PFSK-1 (cell line): ENCODE measurements around the gene CHD3.

Experiments used
- FOXP2 ChIP-seq: optimal IDR thresholded peaks from 2 replicates; pipeline ENCODE3; 2011; ENCODE audit warnings: borderline replicate concordance, control low read depth, inconsistent platforms; ENCODE audit not compliant: insufficient read depth; ENCODE audit errors: extremely low read length, extremely low read depth
- POLR2AphosphoS5 ChIP-seq: IDR thresholded peaks from 2 replicates; pipeline ENCODE4 v1.6.1; 2012; ENCODE audit warnings: low read depth, mild to moderate bottlenecking, control low read depth, low read length, moderate library complexity
- SIN3A ChIP-seq: IDR thresholded peaks from 2 replicates; pipeline ENCODE4 v1.6.1; 2012; ENCODE audit warnings: mild to moderate bottlenecking, low read length, moderate library complexity, borderline replicate concordance; ENCODE audit not compliant: insufficient read depth
- TAF1 ChIP-seq: IDR thresholded peaks from 2 replicates; pipeline ENCODE4 v1.6.1; 2012; ENCODE audit warnings: low read length, control low read depth, borderline replicate concordance; ENCODE audit not compliant: insufficient read depth
- TF ChIP-seq, protein P1 (sequence below), 2 experiments: IDR thresholded peaks; 2 replicates each; pipeline versions ENCODE4 v1.6.1 to v1.8.0; 2011 to 2012; ENCODE audit warnings: low read depth in 2 of 2, low read length in 2 of 2, control low read depth in 1 of 2, inconsistent platforms in 1 of 2, mild to moderate bottlenecking in 1 of 2, moderate library complexity in 1 of 2; ENCODE audit not compliant: insufficient read depth in 1 of 2

DNA sequence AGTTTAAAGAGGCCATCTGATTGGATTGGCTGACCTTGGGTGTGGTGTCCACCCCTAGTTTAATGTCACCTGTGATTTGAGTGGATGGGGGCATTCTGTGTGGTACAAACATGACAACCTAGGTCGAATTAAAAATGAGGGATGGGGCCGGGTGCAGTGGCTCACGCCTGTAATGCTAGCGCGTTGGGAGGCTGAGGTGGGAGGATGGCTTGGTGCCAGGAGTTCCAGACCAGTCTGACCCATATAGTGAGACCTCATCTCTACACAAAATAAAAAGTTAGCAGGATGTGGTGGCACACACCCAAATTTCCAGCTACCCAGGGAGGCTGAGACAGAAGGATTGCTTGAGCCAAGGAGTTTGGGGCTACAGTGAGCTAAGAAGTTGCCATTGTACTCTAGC, 57.9 kb downstream of the CHD3 start:
- TF ChIP-seq, protein P1, sequence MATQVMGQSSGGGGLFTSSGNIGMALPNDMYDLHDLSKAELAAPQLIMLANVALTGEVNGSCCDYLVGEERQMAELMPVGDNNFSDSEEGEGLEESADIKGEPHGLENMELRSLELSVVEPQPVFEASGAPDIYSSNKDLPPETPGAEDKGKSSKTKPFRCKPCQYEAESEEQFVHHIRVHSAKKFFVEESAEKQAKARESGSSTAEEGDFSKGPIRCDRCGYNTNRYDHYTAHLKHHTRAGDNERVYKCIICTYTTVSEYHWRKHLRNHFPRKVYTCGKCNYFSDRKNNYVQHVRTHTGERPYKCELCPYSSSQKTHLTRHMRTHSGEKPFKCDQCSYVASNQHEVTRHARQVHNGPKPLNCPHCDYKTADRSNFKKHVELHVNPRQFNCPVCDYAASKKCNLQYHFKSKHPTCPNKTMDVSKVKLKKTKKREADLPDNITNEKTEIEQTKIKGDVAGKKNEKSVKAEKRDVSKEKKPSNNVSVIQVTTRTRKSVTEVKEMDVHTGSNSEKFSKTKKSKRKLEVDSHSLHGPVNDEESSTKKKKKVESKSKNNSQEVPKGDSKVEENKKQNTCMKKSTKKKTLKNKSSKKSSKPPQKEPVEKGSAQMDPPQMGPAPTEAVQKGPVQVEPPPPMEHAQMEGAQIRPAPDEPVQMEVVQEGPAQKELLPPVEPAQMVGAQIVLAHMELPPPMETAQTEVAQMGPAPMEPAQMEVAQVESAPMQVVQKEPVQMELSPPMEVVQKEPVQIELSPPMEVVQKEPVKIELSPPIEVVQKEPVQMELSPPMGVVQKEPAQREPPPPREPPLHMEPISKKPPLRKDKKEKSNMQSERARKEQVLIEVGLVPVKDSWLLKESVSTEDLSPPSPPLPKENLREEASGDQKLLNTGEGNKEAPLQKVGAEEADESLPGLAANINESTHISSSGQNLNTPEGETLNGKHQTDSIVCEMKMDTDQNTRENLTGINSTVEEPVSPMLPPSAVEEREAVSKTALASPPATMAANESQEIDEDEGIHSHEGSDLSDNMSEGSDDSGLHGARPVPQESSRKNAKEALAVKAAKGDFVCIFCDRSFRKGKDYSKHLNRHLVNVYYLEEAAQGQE (IDR thresholded peaks at IDR 0.05; ENCODE audit: insufficient read depth in 1 of 2, low read depth in 2 of 2, low read length in 2 of 2), result no peak
- TF ChIP-seq POLR2AphosphoS5, result no peak
- no peak for TF ChIP-seq TAF1
- TF ChIP-seq SIN3A, result no peak
- TF ChIP-seq FOXP2, result no peak
